Hepatocyte (in vitro differentiated cells): Measurements from ENCODE around the gene SIRT6. TPM values are rescaled to one million over a fixed set of nuclear protein-coding genes. Genes with fewer than 3 reads are reported as not detected.
"Not testable (repeated sequence)": the region's sequence is repeated elsewhere in the genome, so short reads cannot be mapped to it uniquely, and the experiment has no call there.

Source experiments
- DNase-seq: peaks from one replicate; pipeline ENCODE4 v3.0.0-alpha.2; 2016; ENCODE audit warnings: low spot score
- H2AFZ ChIP-seq: fragments of 200-600 bp; sonication (generic); 2 replicates; pipeline ENCODE4 v1.6.0; 2016; ENCODE audit warnings: antibody characterized with exemption, mild to moderate bottlenecking
- H3K27ac ChIP-seq: fragments of 200-600 bp; sonication (generic); 2 replicates; pipeline ENCODE4 v1.5.1; 2016; ENCODE audit warnings: mild to moderate bottlenecking
- H3K27me3 ChIP-seq: fragments of 200-600 bp; sonication (generic); 2 replicates; pipeline ENCODE4 v1.6.1; 2016
- H3K36me3 ChIP-seq: fragments of 200-600 bp; sonication (generic); replicated peaks from 2 replicates; pipeline ENCODE4 v1.5.1; 2016; ENCODE audit warnings: low read depth; ENCODE audit not compliant: insufficient read depth
- H3K4me1 ChIP-seq: fragments of 200-600 bp; sonication (generic); 2 replicates; pipeline ENCODE4 v1.5.1; 2016; ENCODE audit warnings: mild to moderate bottlenecking, moderate library complexity; ENCODE audit not compliant: insufficient read depth
- H3K4me2 ChIP-seq: fragments of 200-600 bp; sonication (generic); 2 replicates; pipeline ENCODE4 v1.6.0; 2016
- H3K4me3 ChIP-seq: fragments of 200-600 bp; sonication (generic); 2 replicates; pipeline ENCODE4 v1.5.1; 2016; ENCODE audit warnings: mild to moderate bottlenecking
- H3K79me2 ChIP-seq: fragments of 200-600 bp; sonication (generic); 2 replicates; pipeline ENCODE4 v1.6.0; 2017; ENCODE audit warnings: mild to moderate bottlenecking
- H3K9me2 ChIP-seq: fragments of 200-600 bp; sonication (generic); replicated peaks from 2 replicates; pipeline ENCODE4 v1.6.0; 2017; ENCODE audit warnings: mild to moderate bottlenecking; ENCODE audit not compliant: insufficient read depth
- H3K9me3 ChIP-seq: fragments of 200-600 bp; sonication (generic); 2 replicates; pipeline ENCODE4 v1.5.1; 2016; ENCODE audit warnings: low read depth, mild to moderate bottlenecking
- H4K20me1 ChIP-seq: fragments of 200-600 bp; sonication (generic); 2 replicates; pipeline ENCODE4 v1.6.0; 2016; ENCODE audit warnings: mild to moderate bottlenecking; ENCODE audit not compliant: insufficient read depth, poor library complexity, severe bottlenecking
- EZH2 ChIP-seq: fragments of 200-600 bp; sonication (generic); IDR thresholded peaks from 2 replicates; pipeline ENCODE4 v1.6.1; 2016; ENCODE audit warnings: antibody characterized with exemption, mild to moderate bottlenecking, borderline replicate concordance
- EZH2phosphoT487 ChIP-seq: fragments of 200-600 bp; sonication (generic); IDR thresholded peaks from one replicate; pipeline ENCODE4 v1.6.1; 2018; ENCODE audit warnings: antibody characterized with exemption, mild to moderate bottlenecking, low read depth, moderate library complexity; ENCODE audit not compliant: unreplicated experiment, severe bottlenecking
- WGBS: methylation state at CpG from one replicate; pipeline ENCODE4 v1.1.6; 2016; ENCODE audit warnings: low lambda C conversion rate; ENCODE audit errors: missing lambda C conversion rate; 5-methylcytosine and 5-hydroxymethylcytosine counted together
- polyA plus RNA-seq: library from polyadenylated mRNA; unstranded; fragments of >200 nt; fragmentation: Nextera tagmentation; extraction: Ambion mirVana; gene quantifications from 2 replicates; pipeline ENCODE4 v1.2.1, GENCODE V29; 2016
- total RNA-seq: library from RNA; depleted of rRNA; stranded (reverse); fragments of >200 nt; gene quantifications from 2 replicates; pipeline ENCODE4 v1.2.3, GENCODE V29; 2014
- TF ChIP-seq, protein P1 (sequence below): fragments of 200-600 bp; sonication (generic); IDR thresholded peaks from 2 replicates; pipeline ENCODE4 v1.5.1; 2016; ENCODE audit warnings: antibody characterized with exemption, mild to moderate bottlenecking; ENCODE audit not compliant: poor library complexity

The SIRT6 gene
- total and polyA plus RNA-seq, 2 experiments from 2014 or later = 9.9 to 15.7 TPM

DNA sequence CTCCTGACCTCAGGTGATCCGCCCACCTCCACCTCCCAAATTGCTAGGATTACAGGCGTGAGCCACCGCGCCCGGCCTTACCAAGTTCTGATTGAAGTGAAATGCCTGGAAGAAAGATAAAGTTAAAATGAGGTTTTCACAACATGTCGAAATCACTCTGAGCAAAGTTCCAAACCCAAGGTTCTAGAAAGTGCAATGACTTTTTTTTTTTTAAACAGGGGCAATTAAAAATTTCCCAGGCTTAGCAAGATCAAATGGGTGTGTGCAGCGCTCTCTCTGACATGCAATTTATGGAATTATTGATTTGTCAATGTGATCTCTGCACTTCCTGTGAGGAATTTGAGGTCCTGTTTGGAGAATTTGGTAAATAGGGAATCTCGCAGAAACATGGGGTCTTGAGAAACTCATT is 45.7 kb downstream of the SIRT6 start:
- TF ChIP-seq EZH2phosphoT487 (no peak), EZH2 (no peak)
- TF ChIP-seq, protein P1, sequence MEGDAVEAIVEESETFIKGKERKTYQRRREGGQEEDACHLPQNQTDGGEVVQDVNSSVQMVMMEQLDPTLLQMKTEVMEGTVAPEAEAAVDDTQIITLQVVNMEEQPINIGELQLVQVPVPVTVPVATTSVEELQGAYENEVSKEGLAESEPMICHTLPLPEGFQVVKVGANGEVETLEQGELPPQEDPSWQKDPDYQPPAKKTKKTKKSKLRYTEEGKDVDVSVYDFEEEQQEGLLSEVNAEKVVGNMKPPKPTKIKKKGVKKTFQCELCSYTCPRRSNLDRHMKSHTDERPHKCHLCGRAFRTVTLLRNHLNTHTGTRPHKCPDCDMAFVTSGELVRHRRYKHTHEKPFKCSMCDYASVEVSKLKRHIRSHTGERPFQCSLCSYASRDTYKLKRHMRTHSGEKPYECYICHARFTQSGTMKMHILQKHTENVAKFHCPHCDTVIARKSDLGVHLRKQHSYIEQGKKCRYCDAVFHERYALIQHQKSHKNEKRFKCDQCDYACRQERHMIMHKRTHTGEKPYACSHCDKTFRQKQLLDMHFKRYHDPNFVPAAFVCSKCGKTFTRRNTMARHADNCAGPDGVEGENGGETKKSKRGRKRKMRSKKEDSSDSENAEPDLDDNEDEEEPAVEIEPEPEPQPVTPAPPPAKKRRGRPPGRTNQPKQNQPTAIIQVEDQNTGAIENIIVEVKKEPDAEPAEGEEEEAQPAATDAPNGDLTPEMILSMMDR = no peak
- H4K20me1 ChIP-seq = no peaks in the 10 kb centered on the region
- H2AFZ ChIP-seq = no peak overlapping the region
- H3K27me3 ChIP-seq = no peaks in the 10 kb centered on the region
- H3K4me2 ChIP-seq = no peak overlapping the region
- no peaks in the 10 kb centered on the region for H3K9me2 ChIP-seq
- no peaks in the 10 kb centered on the region for H3K79me2 ChIP-seq
- WGBS = 70% methylated on average over 8 of the region's 8 CpGs
- H3K36me3 ChIP-seq = no peaks in the 10 kb centered on the region
- no peaks in the 10 kb centered on the region for H3K4me1 ChIP-seq
- H3K4me3 ChIP-seq = no peak overlapping the region
- no peak for DNase-seq
- H3K27ac ChIP-seq = no peak overlapping the region
- H3K9me3 ChIP-seq = no peaks in the 10 kb centered on the region

DNA sequence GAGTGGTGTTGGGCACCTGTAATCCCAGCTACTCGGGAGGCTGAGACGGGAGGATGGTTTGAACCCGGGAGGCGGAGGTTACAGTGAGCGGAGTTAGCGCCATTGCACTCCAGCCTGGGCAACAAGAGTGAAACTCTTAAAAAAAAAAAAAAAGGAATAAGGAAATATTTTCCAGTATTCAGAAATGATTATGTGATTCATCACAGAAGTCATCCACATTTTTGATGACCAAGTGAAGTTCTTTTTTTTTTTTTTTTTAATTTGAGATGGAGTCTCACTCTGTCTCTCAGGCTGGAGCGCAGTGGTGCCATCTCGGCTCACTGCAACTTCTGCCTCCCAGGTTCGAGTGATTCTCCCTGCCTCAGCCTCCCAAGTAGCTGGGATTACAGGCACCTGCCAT is 47.0 kb downstream of the SIRT6 start:
- H3K27me3 ChIP-seq, H3K27ac ChIP-seq, DNase-seq, H3K4me2 ChIP-seq, H3K4me1 ChIP-seq, H3K9me3 ChIP-seq, H2AFZ ChIP-seq, H4K20me1 ChIP-seq, H3K4me3 ChIP-seq, H3K9me2 ChIP-seq, H3K79me2 ChIP-seq, H3K36me3 ChIP-seq: not testable (repeated sequence)
- WGBS = 96% methylated on average over 9 of the region's 9 CpGs

DNA sequence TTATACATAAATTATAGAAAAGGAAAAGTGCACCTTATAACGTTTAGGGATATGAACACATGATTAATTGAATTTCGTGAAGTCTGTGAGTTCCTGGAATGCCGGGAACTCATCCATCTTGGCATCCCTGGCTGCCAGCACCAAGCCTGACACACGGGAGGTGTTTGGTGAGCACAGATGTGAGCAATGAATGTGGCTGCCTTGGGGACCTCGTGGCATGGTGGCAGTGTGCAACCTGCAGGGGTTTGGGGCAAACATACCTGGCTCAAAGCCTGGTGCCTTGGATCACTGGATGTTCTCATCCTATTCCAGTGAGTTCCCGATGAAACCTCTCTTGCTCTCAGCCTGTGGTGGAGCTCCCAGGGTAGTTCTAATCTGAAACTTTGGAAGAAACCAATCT is 48.0 kb downstream of the SIRT6 start:
- Histone ChIP-seq H3K36me3 (no peaks in the 10 kb centered on the region), H3K79me2 (no peaks in the 10 kb centered on the region), H3K9me3 (no peaks in the 10 kb centered on the region), H3K27ac (no peak overlapping the region), H3K27me3 (no peaks in the 10 kb centered on the region), H3K4me3 (no peak overlapping the region), H4K20me1 (no peaks in the 10 kb centered on the region), H3K4me2 (no peak overlapping the region), H3K4me1 (no peaks in the 10 kb centered on the region), H2AFZ (no peak overlapping the region), H3K9me2 (no peaks in the 10 kb centered on the region)
- DNase-seq = no peak
- 72% methylated on average over 6 of the region's 6 CpGs for WGBS
- no peak for TF ChIP-seq EZH2
- TF ChIP-seq EZH2phosphoT487 = no peak
- TF ChIP-seq, protein P1 = no peak

DNA sequence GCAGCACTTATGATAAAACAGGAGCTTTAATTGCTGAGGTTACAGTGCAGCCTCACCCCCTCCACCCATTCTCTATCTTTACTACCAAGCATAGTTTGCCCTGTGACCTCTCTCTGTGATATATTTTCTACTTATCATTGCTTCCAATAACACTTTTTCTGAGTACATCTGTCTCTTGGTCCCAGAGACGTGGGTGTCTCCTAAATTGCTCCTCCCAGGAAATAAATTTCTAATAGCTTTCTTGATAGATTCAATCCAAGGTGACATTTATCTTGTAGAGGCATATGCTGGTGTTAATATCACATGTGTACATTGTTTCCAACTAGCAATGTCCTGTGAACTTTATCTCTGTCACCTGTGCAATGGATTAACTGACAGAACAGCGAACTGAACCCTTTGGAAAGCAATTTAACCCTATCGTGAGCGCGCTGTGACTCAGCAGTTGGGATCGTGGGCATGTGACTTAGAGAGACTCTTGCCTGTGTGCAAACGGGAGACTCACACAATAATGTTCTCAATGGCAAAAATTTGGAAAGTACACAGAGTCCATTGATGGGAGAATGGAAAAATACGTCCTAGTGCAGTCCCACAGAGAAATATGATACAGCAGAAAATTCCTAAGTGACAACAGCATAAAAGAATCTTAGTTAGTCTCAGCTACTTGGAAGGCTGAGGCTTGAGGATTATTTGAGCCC is 51.5 kb downstream of the SIRT6 start:
- Histone ChIP-seq H3K4me3 (no peak overlapping the region), H3K4me1 (no peaks in the 10 kb centered on the region), H3K4me2 (peak overlapping the region; percentile 35), H3K36me3 (no peaks in the 10 kb centered on the region), H3K79me2 (no peaks in the 10 kb centered on the region), H3K9me2 (no peaks in the 10 kb centered on the region), H2AFZ (no peak overlapping the region), H3K9me3 (no peaks in the 10 kb centered on the region), H4K20me1 (no peaks in the 10 kb centered on the region), H3K27ac (peak overlapping the region; percentile 90), H3K27me3 (no peaks in the 10 kb centered on the region)
- WGBS = 45% methylated on average over 8 of the region's 8 CpGs
- TF ChIP-seq EZH2phosphoT487 = no peak
- TF ChIP-seq, protein P1 = no peak
- TF ChIP-seq EZH2 = no peak
- peak; percentile 76 for DNase-seq

DNA sequence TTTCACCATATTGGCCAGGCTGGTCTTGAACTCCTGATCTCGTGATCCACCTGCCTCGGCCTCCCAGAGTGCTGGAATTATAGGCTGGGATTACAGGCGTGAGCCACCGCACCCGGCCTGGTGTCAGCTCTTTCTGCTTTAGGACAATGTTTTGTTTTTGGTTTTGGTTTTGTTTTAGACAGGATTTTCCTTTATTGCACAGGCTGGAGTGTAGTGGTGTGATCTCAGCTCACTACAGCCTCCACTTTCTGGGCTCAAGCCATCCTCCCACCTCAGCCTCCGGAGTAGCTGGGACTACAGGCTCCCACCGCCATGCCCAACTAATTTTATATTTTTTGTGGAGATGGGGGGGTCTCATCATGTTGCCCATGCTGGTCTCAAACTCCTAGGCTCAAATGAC is 53.3 kb downstream of the SIRT6 start:
- H3K9me3 ChIP-seq, H3K79me2 ChIP-seq, H3K4me2 ChIP-seq, H3K36me3 ChIP-seq, H3K9me2 ChIP-seq, DNase-seq, H3K27ac ChIP-seq, H3K4me1 ChIP-seq, H2AFZ ChIP-seq, H3K4me3 ChIP-seq, H4K20me1 ChIP-seq, H3K27me3 ChIP-seq: not testable (repeated sequence)
- WGBS = 93% methylated on average over 7 of the region's 7 CpGs

DNA sequence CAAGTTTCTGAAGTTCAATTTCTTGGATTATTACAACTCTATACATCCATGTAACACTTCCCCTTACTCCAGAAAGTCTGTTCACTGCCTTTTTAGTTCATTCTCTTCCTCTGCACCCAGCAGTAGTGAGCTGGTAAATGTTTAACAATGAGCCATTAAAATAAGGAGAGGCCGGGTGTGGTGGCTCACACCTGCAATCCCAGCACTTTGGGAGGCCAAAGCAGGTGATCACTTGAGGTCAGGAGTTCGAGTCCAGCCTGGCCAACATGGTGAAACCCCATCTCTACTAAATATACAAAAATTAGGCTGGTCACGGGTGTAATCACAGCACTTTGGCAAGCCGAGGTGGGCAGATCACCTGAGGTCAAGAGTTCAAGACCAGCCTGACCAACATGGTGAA is 55.0 kb downstream of the SIRT6 start:
- H3K4me3 ChIP-seq, H3K27me3 ChIP-seq, H3K9me3 ChIP-seq, H4K20me1 ChIP-seq, H3K36me3 ChIP-seq, DNase-seq, H3K27ac ChIP-seq, H3K4me2 ChIP-seq, H3K4me1 ChIP-seq, H3K9me2 ChIP-seq, H2AFZ ChIP-seq: not testable (repeated sequence)
- 91% methylated on average over 4 of the region's 4 CpGs for WGBS
- H3K79me2 ChIP-seq = peaks cover 14% of the 10 kb centered on the region
